HTERT RPE-1 (cell line): ENCODE results near the gene RNU6-1.

ENCODE experiments used
- in situ Hi-C: fragments of 300-500 bp; cut with MboI; formaldehyde crosslinking; loops from 4 replicates; pipeline ENCODE4 v1.14.3; 2020; ENCODE audit warnings: low sequenced_read_pairs

RNU6-1 gene

GRCh38 chr15:67803996-67804843 is 35.6 kb downstream of the RNU6-1 start:
- in situ Hi-C loops, result no loop called here

DNA sequence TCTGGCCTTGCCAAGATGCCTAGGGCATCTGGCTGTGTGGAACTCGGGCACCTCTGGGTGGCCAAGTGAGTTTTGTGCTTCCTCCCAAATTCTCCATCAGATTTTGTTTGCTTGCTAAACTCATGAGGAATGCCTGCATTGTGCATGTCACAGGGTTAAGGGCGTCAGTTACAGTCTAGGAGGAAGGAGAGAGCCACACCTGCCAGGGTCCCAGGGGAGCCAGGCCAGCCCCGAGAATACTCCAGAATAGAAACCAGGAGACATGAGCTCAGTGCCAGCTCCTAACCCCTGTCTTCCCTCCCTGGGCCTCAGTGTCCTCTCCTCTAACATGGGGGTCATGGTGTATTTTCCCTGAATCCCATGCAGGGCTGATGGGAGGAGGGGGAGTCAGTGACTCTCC is 36.5 kb downstream of the RNU6-1 start:
- in situ Hi-C loops, result no loop called here

DNA sequence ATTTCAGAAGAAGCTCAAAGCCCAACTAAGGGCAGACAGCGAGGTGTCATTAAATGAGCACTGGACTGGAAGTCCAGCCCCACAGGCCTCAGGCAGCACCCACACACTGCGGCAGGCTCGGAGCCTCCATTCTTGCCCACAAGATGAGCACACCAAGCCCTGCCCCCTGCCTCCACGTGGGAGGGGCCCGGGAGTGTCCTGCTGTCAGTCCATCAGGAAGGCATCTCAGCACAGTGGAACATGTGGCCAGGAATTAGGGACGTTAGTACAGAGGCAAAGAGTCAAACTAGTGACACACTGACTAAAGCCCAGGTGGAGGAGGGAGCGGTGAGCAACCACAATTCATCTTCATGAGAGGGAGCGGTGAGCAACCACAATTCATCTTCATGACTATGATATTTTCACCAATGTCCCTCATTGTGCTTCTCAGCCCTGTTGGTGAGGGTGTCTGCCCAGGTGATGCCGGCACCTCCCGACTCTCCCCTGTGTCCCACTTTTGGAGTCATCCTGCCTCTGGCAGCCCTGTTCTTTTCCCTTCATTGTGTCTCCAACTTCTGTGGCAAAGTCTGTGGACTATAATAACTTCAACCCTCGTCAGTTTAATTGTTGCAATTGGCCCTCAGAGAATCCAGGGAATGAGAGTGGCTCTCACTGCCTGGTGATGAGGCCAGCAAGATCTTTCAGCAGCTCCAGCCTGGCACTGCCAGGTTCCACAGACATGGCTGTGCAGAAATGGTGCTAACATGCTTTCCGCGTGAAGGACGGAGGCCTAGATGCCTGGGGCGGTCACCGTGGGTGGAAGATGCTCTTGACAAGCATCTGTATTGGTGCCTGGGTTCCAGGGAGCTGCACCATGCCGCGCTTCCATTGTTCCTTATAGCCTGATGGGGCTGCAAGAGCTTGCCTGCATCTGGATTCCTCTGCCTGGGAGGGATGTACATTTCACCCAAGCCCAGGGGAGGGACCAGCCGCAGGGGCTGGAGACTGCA is 37.6 kb downstream of the RNU6-1 start:
- in situ Hi-C loops, result no loop called here

DNA sequence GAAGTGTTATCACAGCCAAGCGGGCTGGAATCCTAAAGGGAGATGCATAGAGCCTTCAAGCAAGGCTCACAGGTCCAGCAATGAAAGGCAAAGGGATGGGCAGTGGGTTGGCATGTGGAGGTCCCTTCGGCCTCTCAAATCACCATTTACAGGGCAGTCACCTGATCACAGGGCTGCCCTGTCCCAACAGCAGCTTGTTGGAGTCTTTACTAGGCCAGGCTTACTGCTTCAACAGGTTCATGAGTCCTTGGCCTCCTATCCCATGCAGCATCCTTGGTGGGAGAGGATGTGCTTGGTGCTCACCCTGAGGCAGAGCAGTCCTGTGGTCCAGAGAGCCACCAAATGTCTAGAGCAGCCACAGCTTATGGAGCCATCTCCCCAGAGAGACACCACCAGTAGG is 38.7 kb downstream of the RNU6-1 start:
- in situ Hi-C loops, result no loop called here

GRCh38 chr15:67799801-67800205 is 40.0 kb downstream of the RNU6-1 start:
- in situ Hi-C loops, result no loop called here

DNA sequence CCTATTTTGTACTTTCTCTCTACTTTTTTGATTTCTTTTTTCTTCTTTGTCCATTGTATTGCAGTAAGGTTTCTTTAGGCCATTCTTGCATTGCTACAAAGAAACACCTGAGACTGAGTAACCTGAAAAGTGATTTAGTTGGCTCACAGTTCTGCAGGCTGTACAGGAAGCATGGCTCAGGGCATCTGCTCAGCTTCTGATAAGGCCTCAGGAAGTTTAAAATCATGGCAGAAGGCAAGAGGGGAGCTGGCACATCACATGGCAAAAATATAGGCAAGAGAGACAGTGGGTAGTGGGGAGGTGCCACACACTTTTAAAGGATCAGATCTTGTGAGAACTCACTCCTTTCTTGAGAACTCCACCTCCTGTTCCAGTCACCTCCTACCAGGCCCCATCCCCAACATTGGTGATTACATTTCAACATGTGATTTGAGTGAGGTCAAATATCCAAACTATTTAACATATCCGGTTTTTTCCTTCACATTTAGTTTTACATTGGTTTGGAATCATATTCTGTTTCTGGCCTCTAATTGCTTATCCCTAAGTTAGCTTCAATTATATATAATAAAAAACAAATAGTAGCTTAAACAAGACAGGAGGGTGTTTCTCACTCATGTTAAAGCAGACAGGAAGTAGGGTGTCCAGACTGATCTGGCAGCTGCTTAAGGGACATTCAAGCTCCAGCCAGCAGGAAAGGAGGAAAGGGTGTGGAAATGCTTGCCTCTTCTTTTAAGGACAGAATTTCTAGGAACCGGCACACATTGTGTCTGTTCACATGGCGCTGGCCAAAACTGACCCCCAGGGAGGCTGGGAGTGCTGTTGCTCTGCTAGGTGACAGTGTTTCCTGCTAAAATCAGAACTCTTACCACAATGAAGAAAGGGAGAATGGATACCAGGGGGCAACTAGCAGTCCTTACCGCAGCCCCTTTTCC is 43.4 kb downstream of the RNU6-1 start:
- in situ Hi-C loops, result no loop called here

DNA sequence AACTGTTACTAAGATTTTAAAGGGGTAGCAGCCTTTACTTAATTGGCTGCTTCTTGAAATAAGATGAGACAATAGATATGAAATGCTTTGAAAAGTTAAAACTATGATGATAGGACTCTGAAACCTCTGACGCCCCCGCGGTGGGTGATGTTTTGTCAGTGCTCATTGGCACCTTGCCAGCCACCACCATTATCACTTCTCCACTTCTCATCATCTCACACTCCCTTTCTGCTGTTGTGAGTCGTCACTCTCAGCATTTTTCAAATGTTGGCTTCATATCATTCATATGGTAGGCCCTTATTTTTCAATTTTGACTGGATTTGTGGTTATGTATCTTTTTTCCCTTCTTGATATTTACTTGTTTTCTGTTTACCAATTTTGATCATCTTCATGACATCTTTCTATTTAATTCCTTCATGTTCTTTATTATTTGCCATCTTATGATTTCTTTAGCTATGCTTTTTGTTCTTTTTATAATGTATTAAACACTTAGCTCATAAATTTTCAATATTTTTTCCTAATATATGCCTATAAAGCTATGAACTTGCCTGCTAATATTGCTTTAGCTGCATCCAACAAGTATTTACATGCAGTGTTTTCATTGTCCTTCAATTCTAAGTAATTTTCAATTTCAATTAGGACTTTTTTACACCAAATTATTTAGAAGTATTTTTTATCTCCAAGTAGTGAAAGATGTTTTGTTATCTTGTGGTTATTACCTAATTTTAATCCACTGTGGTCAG is 44.8 kb downstream of the RNU6-1 start:
- in situ Hi-C loops, result no loop called here

DNA sequence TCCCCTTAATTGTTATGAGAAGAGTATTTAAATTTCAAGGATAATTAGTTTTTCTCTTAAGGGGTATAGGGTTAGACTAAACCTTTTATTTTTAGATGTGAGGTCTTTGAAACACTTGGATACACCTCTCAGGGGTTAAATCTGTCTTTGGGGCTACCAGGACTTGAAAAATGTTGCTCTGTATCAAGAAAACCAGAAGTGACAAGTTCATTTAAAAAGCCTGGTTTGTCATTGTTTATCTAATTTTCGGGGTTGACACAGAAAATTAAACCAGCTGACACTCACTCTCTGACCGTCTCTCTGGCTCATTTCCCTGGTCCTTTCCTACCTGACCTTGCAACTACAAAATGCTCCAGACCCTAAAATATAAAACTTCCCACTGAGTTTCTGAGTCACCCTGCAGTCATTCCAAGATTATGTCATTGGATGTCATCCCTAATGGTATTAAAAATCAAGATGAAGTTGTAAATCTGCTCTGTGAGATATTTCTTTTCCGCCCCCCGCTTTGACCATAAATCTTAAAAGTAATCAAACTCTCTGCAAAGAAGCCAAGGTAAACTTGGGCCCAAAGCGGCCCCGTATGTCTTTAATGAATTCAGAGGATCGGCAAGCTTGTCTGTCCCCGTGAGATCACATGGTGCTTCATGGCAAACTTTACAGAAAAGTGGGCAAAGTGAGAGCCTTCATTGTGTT is 47.4 kb downstream of the RNU6-1 start:
- in situ Hi-C loops, result no loop called here

DNA sequence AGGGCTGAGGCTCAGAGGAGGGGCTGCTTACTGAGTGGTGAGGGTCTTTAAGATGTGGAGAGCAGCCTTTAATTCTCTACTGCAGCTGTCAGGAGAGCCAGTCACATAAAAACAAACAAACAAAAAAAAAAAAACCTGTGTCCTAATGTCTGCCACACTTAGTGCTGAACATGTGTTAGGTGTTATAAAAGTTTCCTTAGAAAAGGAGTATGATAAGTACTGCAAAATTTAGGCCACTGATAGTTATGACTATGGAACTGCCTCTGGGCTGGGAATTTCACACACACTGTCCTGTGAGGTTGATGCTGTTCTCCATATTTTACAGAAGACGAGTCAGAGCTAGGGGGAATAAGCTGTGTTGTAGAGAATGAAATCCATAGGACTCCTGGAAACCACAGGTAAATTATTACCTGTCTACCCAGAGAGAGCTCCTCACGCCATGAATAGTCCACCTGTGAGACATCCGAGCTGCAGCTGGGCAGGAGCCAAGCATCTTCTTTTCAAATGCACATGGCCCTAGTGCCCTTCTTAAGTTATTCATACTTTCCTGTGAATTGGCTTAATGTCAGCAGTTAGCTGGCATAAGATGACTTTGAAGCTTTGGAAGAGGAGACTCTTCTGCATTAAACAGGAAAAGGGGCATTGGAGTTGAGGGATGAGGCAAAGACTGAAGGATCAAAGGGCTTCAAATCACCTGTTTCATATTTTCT is 49.1 kb downstream of the RNU6-1 start:
- in situ Hi-C loops, result no loop called here
